HG03469 (cell line): ENCODE results near the gene NUCB2.
A peak's percentile ranks its signal among the peaks of the same experiment; 100 is the strongest.
"Not testable (repeated sequence)": the region's sequence is repeated elsewhere in the genome, so short reads cannot be mapped to it uniquely, and the experiment has no call there.

Experiments used
- ATAC-seq: cut with Tn5 transposase; IDR thresholded peaks from one replicate; pipeline ENCODE4 v1.9.1; 2021; ENCODE audit warnings: mild to moderate bottlenecking, moderate library complexity, moderate number of reproducible peaks; ENCODE audit not compliant: unreplicated experiment

NUCB2 gene

GRCh38 chr11:17268500-17268899, 8.0 kb upstream of the NUCB2 start:
- ATAC-seq: not testable (repeated sequence)

- no peak for ATAC-seq
Measured at GRCh38 chr11:17268902-17269301, 7.6 kb upstream of the NUCB2 start.

- no peak for ATAC-seq
Measured at GRCh38 chr11:17272801-17273200, 3.7 kb upstream of the NUCB2 start.

GRCh38 chr11:17273211-17273610, 3.3 kb upstream of the NUCB2 start:
- no peak for ATAC-seq

GRCh38 chr11:17273668-17274282, 2.8 kb upstream of the NUCB2 start:
- no peak for ATAC-seq

- no peak for ATAC-seq
Measured at GRCh38 chr11:17275400-17276235, 921 bp upstream of the NUCB2 start.

GRCh38 chr11:17277024-17277584, 565 bp downstream of the NUCB2 start:
- ATAC-seq: peak; percentile 12

- ATAC-seq: no peak
Measured at GRCh38 chr11:17280494-17281127, 4.1 kb downstream of the NUCB2 start.

GRCh38 chr11:17286332-17286731, 9.8 kb downstream of the NUCB2 start:
- ATAC-seq: no peak

GRCh38 chr11:17287058-17287457, 10.5 kb downstream of the NUCB2 start:
- ATAC-seq: no peak

- ATAC-seq: no peak
Measured at GRCh38 chr11:17291710-17292109, 15.2 kb downstream of the NUCB2 start.

GRCh38 chr11:17293311-17293710, 16.8 kb downstream of the NUCB2 start:
- ATAC-seq: no peak

GRCh38 chr11:17294033-17294432, 17.5 kb downstream of the NUCB2 start:
- peak; percentile 37 for ATAC-seq

- no peak for ATAC-seq
Measured at GRCh38 chr11:17296852-17297559, 20.5 kb downstream of the NUCB2 start.

- peak; percentile 68 for ATAC-seq
Measured at GRCh38 chr11:17298302-17298701, 21.8 kb downstream of the NUCB2 start.

GRCh38 chr11:17300372-17300771, 23.8 kb downstream of the NUCB2 start:
- ATAC-seq: no peak

- ATAC-seq: no peak
Measured at GRCh38 chr11:17313349-17314231, 37.1 kb downstream of the NUCB2 start.

GRCh38 chr11:17314232-17314547, 37.7 kb downstream of the NUCB2 start:
- ATAC-seq: no peak

GRCh38 chr11:17314904-17315426, 38.4 kb downstream of the NUCB2 start:
- no peak for ATAC-seq
